NCI-H1930 (cell line): Measurements from ENCODE around the gene INSYN2B.
"Not testable (repeated sequence)": the region's sequence is repeated elsewhere in the genome, so short reads cannot be mapped to it uniquely, and the experiment has no call there.

Experiments used
- DNase-seq, 2 experiments: peaks; one replicate each; lab custom pipeline; 2025; lab: John Stamatoyannopoulos, UW

The INSYN2B gene

GRCh38 chr5:169848792-169849191, 131.5 kb downstream of the INSYN2B start:
- DNase-seq = no peak

GRCh38 chr5:169848271-169848670, 132.0 kb downstream of the INSYN2B start:
- DNase-seq = no peak

- DNase-seq = no peak
These were observed 132.8 kb downstream of the INSYN2B start for GRCh38 chr5:169847519-169847918.

- DNase-seq = no peak
These were observed 137.6 kb downstream of the INSYN2B start for GRCh38 chr5:169842699-169843098.

GRCh38 chr5:169840405-169840804, 139.9 kb downstream of the INSYN2B start:
- no peak for DNase-seq

GRCh38 chr5:169838688-169839087, 141.6 kb downstream of the INSYN2B start:
- no peak for DNase-seq

GRCh38 chr5:169837686-169838085, 142.6 kb downstream of the INSYN2B start:
- DNase-seq = no peak

GRCh38 chr5:169836835-169837536, 143.3 kb downstream of the INSYN2B start:
- DNase-seq = no peak

GRCh38 chr5:169834540-169834939, 145.8 kb downstream of the INSYN2B start:
- DNase-seq = not testable (repeated sequence)

- not testable (repeated sequence) for DNase-seq
These were observed 146.5 kb downstream of the INSYN2B start for GRCh38 chr5:169833681-169834292.

- DNase-seq = no peak
These were observed 147.4 kb downstream of the INSYN2B start for GRCh38 chr5:169832845-169833244.

GRCh38 chr5:169832304-169832703, 148.0 kb downstream of the INSYN2B start:
- DNase-seq = no peak

- peak; percentile 61 to 63 for DNase-seq
These were observed 149.0 kb downstream of the INSYN2B start for GRCh38 chr5:169831331-169831730.

GRCh38 chr5:169828385-169828784, 151.9 kb downstream of the INSYN2B start:
- DNase-seq = no peak

- no peak for DNase-seq
These were observed 152.5 kb downstream of the INSYN2B start for GRCh38 chr5:169827769-169828168.

- DNase-seq = no peak
These were observed 153.7 kb downstream of the INSYN2B start for GRCh38 chr5:169826618-169827017.

GRCh38 chr5:169817031-169817430, 163.3 kb downstream of the INSYN2B start:
- no peak for DNase-seq

- DNase-seq = no peak
These were observed 165.8 kb downstream of the INSYN2B start for GRCh38 chr5:169814522-169814921.
